Tibial nerve (tissue), 3 donors: Measurements from ENCODE around the gene OR8D2.

Source experiments
- POLR2A ChIP-seq, 2 donors: fragments of 450-650 bp; IDR thresholded peaks; one replicate each; pipeline ENCODE4 v1.6.1; 2017; ENCODE audit warnings: antibody characterized with exemption in 2 of 2, mild to moderate bottlenecking in 2 of 2, moderate library complexity in 2 of 2
- TF ChIP-seq, protein P1 (sequence below), 5 experiments: fragments of 200-600 bp in 3 of 5; fragments of 450-650 bp in 2 of 5; sonication (generic) in 3 of 5; IDR thresholded peaks; one replicate each; pipeline ENCODE4 v1.5.1; 2016 to 2019; ENCODE audit warnings: antibody characterized with exemption in 5 of 5, mild to moderate bottlenecking in 3 of 5, moderate library complexity in 2 of 5

DNA sequence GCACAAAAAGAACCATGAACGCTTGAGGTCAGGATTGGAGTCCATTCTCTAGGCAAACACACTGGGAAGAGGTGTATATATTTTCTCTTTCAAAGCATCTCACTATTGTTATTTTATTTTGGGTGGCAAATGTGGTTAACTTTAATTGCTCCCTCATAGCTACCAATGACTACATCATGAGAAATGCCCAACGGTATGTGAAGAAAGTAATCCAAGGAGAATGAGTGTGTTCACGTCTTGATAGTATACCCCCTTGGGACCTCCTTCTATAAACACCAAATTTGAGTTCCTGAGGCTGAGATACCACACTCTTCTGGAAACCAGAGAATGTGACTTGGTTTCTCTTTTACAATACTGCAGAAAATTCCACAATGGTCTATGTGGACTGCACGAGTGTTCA, 22.1 kb downstream of the OR8D2 start:
- TF ChIP-seq, protein P1, sequence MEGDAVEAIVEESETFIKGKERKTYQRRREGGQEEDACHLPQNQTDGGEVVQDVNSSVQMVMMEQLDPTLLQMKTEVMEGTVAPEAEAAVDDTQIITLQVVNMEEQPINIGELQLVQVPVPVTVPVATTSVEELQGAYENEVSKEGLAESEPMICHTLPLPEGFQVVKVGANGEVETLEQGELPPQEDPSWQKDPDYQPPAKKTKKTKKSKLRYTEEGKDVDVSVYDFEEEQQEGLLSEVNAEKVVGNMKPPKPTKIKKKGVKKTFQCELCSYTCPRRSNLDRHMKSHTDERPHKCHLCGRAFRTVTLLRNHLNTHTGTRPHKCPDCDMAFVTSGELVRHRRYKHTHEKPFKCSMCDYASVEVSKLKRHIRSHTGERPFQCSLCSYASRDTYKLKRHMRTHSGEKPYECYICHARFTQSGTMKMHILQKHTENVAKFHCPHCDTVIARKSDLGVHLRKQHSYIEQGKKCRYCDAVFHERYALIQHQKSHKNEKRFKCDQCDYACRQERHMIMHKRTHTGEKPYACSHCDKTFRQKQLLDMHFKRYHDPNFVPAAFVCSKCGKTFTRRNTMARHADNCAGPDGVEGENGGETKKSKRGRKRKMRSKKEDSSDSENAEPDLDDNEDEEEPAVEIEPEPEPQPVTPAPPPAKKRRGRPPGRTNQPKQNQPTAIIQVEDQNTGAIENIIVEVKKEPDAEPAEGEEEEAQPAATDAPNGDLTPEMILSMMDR (IDR thresholded peaks at IDR 0.05) = no peak
- TF ChIP-seq POLR2A (IDR thresholded peaks at IDR 0.05) = no peak
